Effector CD8-positive, alpha-beta T cell (primary cell): ENCODE measurements around the gene MAP4K2.

Source experiments
- DNase-seq: peaks from one replicate; lab custom pipeline; 2025; lab: John Stamatoyannopoulos, UW

The MAP4K2 gene

GRCh38 chr11:64791781-64792291, 11.2 kb downstream of the MAP4K2 start:
- no peak for DNase-seq

- DNase-seq, result no peak
These were observed 12.6 kb downstream of the MAP4K2 start for GRCh38 chr11:64790205-64791095.

GRCh38 chr11:64789331-64790204, 13.4 kb downstream of the MAP4K2 start:
- no peak for DNase-seq

- DNase-seq, result no peak
These were observed 14.4 kb downstream of the MAP4K2 start for GRCh38 chr11:64788321-64789215.

- peak; percentile 35 for DNase-seq
These were observed 15.3 kb downstream of the MAP4K2 start for GRCh38 chr11:64787526-64788320.

GRCh38 chr11:64786308-64786707, 16.7 kb downstream of the MAP4K2 start:
- DNase-seq, result no peak

- DNase-seq, result no peak
These were observed 18.0 kb downstream of the MAP4K2 start for GRCh38 chr11:64784813-64785581.

- DNase-seq, result peak; percentile 99
These were observed 24.3 kb downstream of the MAP4K2 start, which contains the start of gene SF1 for GRCh38 chr11:64778473-64779298. TSS of gene SF1 (minus strand) at chr11:64778542. CDS start at chr11:64778392, 150 bp downstream.

- no peak for DNase-seq
These were observed 24.9 kb downstream of the MAP4K2 start for GRCh38 chr11:64778223-64778472.

- DNase-seq, result peak; percentile 77
These were observed 25.4 kb downstream of the MAP4K2 start for GRCh38 chr11:64777449-64778222.

GRCh38 chr11:64776875-64777274, 26.1 kb downstream of the MAP4K2 start:
- DNase-seq, result no peak

GRCh38 chr11:64776425-64776824, 26.6 kb downstream of the MAP4K2 start:
- DNase-seq, result no peak

GRCh38 chr11:64774144-64774543, 28.9 kb downstream of the MAP4K2 start:
- DNase-seq, result no peak

- DNase-seq, result no peak
These were observed 30.6 kb downstream of the MAP4K2 start for GRCh38 chr11:64772303-64773018.

- no peak for DNase-seq
These were observed 31.2 kb downstream of the MAP4K2 start for GRCh38 chr11:64771861-64772260.

- no peak for DNase-seq
These were observed 32.9 kb downstream of the MAP4K2 start for GRCh38 chr11:64770120-64770519.

- no peak for DNase-seq
These were observed 33.7 kb downstream of the MAP4K2 start for GRCh38 chr11:64769283-64769682.

- DNase-seq, result no peak
These were observed 34.7 kb downstream of the MAP4K2 start for GRCh38 chr11:64768300-64768694.
